Liver (tissue), 3 donors: ENCODE measurements around the gene POU6F2.

Source experiments
- CTCF ChIP-seq: fragments of 150-350 bp; IDR thresholded peaks from 2 replicates; pipeline ENCODE4 v1.5.1; 2017; ENCODE audit warnings: improper control_type of control experiment, low read depth, low read length; ENCODE audit not compliant: missing input control
- EGR1 ChIP-seq, 2 donors: IDR thresholded peaks; 2 replicates each; pipeline ENCODE4 v1.6.1; 2016 to 2018; ENCODE audit warnings: antibody characterized with exemption in 2 of 2, low read depth in 2 of 2
- FOXA1 ChIP-seq: IDR thresholded peaks from 2 replicates; pipeline ENCODE4 v1.6.1; 2016; ENCODE audit warnings: antibody characterized with exemption
- GABPA ChIP-seq, 2 donors: IDR thresholded peaks in 1 of 2; conservative IDR thresholded peaks in 1 of 2; 2 replicates each; pipeline ENCODE4 v1.6.1; 2016; ENCODE audit warnings: antibody characterized with exemption in 2 of 2, mild to moderate bottlenecking in 1 of 2, moderate library complexity in 1 of 2
- HNF4A ChIP-seq, 2 donors: conservative IDR thresholded peaks; 2 replicates each; pipeline ENCODE4 v1.6.1; 2016; ENCODE audit warnings: antibody characterized with exemption in 2 of 2, mild to moderate bottlenecking in 2 of 2
- JUND ChIP-seq, 2 donors: IDR thresholded peaks; 2 replicates each; pipeline ENCODE4 v1.6.1; 2016; ENCODE audit warnings: antibody characterized with exemption in 2 of 2
- MAX ChIP-seq: IDR thresholded peaks from 2 replicates; pipeline ENCODE4 v1.6.1; 2016; ENCODE audit warnings: antibody characterized with exemption
- REST ChIP-seq: IDR thresholded peaks from 2 replicates; pipeline ENCODE4 v1.6.1; 2016; ENCODE audit warnings: antibody characterized with exemption, mild to moderate bottlenecking
- SP1 ChIP-seq: IDR thresholded peaks from 2 replicates; pipeline ENCODE4 v1.6.1; 2018; ENCODE audit warnings: antibody characterized with exemption, mild to moderate bottlenecking
- TAF1 ChIP-seq: conservative IDR thresholded peaks from 2 replicates; pipeline ENCODE4 v1.6.1; 2016; ENCODE audit warnings: antibody characterized with exemption, mild to moderate bottlenecking
- YY1 ChIP-seq: IDR thresholded peaks from 2 replicates; pipeline ENCODE4 v1.6.1; 2016; ENCODE audit warnings: antibody characterized with exemption, mild to moderate bottlenecking
- donor health status: healthy.
- donor health status: healthy.

GRCh38 chr7:39416866-39417265 lies 439.2 kb downstream of the POU6F2 start:
- TF ChIP-seq CTCF: no peak
- no peak for TF ChIP-seq TAF1
- TF ChIP-seq EGR1 (IDR thresholded peaks at IDR 0.05; ENCODE audit: low read depth in 2 of 2): no peak
- no peak for TF ChIP-seq GABPA (IDR thresholded peaks at IDR 0.05 in 1 of 2, conservative IDR thresholded peaks at IDR 0.05 in 1 of 2)
- no peak for TF ChIP-seq JUND (IDR thresholded peaks at IDR 0.05)
- no peak for TF ChIP-seq REST
- no peak for TF ChIP-seq FOXA1
- TF ChIP-seq YY1: no peak
- TF ChIP-seq MAX: no peak
- no peak for TF ChIP-seq SP1
- no peak for TF ChIP-seq HNF4A (conservative IDR thresholded peaks at IDR 0.05)
